C4-2B (cell line): ENCODE results near the gene PPP1CC.
A peak's percentile ranks its signal among the peaks of the same experiment; 100 is the strongest.

Experiments used
- H3K27ac ChIP-seq: fragments of 450-650 bp; 2 replicates; pipeline ENCODE4 v1.5.1; 2017
- CTCF ChIP-seq: fragments of 450-650 bp; conservative IDR thresholded peaks from 2 replicates; pipeline ENCODE4 v1.5.1; 2017; ENCODE audit warnings: mild to moderate bottlenecking
- ZFX ChIP-seq: fragments of 450-650 bp; IDR thresholded peaks from 2 replicates; pipeline ENCODE4 v1.6.1; 2017

The PPP1CC gene

GRCh38 chr12:110702081-110702480, 40.6 kb downstream of the PPP1CC start:
- TF ChIP-seq CTCF (no peak), ZFX (no peak)
- H3K27ac ChIP-seq = no peak overlapping the region

- TF ChIP-seq CTCF = no peak
- TF ChIP-seq ZFX = no peak
- no peak overlapping the region for H3K27ac ChIP-seq
Measured at GRCh38 chr12:110699591-110700445, 42.9 kb downstream of the PPP1CC start.

GRCh38 chr12:110698171-110698902, 44.4 kb downstream of the PPP1CC start:
- peak; percentile 77 for TF ChIP-seq CTCF
- no peak for TF ChIP-seq ZFX
- H3K27ac ChIP-seq = no peak overlapping the region; the same call in 1 of the 2 replicates

- no peak overlapping the region for H3K27ac ChIP-seq
- TF ChIP-seq CTCF = no peak
- TF ChIP-seq ZFX = no peak
Measured at GRCh38 chr12:110697236-110697635, 45.5 kb downstream of the PPP1CC start.

- no peak overlapping the region for H3K27ac ChIP-seq
- TF ChIP-seq ZFX = no peak
- no peak for TF ChIP-seq CTCF
Measured at GRCh38 chr12:110696283-110696682, 46.4 kb downstream of the PPP1CC start.

GRCh38 chr12:110694330-110694901, 48.3 kb downstream of the PPP1CC start:
- TF ChIP-seq ZFX (no peak), CTCF (no peak)
- no peak overlapping the region for H3K27ac ChIP-seq

- no peak overlapping the region for H3K27ac ChIP-seq
Measured at GRCh38 chr12:110693731-110694130, 49.0 kb downstream of the PPP1CC start.

More at GRCh38 chr12:110693731-110694130, 49.0 kb downstream of the PPP1CC start:
- TF ChIP-seq ZFX = no peak
- no peak for TF ChIP-seq CTCF
